ENCODE measurements around the gene NRBP1. TPM values are rescaled to one million over a fixed set of nuclear protein-coding genes. Genes with fewer than 3 reads are reported as not detected.

NRBP1 gene
- total and polyA plus RNA-seq, 9 of the 15 experiments (the other 6 are each of a cell fraction or from before 2014, with no cell fraction given) = 2.9 to 84.5 (median 36.9) TPM

GRCh38 chr2:27380626-27381545 is 47.5 kb upstream of the NRBP1 start, which contains the start of gene ZNF513 (continued):
- TF ChIP-seq BHLHE40 (IDR thresholded peaks at IDR 0.05; ENCODE audit: low read length) (peak; percentile 83), TCFL5 (CRISPR knock-in tag; conservative IDR thresholded peaks at IDR 0.05) (no peak), PHB (CRISPR knock-in tag; IDR thresholded peaks at IDR 0.05) (no peak), ZNF583 (CRISPR knock-in tag; IDR thresholded peaks at IDR 0.05) (no peak), HLTF (IDR thresholded peaks at IDR 0.05) (no peak), ZNF165 (CRISPR knock-in tag; IDR thresholded peaks at IDR 0.05; ENCODE audit: borderline replicate concordance) (0 out of 2 replicates have a peak, but pooled peaks have one; percentile 23), ZBTB11 (CRISPR knock-in tag; IDR thresholded peaks at IDR 0.05) (peak in 2 of 3 experiments; percentile 44 to 92; a peak in 2 of 6 replicates), HMG20A (CRISPR knock-in tag; conservative IDR thresholded peaks at IDR 0.05) (no peak), ADNP (tag; IDR thresholded peaks at IDR 0.05) (no peak), ESRRA (IDR thresholded peaks at IDR 0.05; ENCODE audit: borderline replicate concordance, low read depth) (no peak)
- TF ChIP-seq, protein P1, sequence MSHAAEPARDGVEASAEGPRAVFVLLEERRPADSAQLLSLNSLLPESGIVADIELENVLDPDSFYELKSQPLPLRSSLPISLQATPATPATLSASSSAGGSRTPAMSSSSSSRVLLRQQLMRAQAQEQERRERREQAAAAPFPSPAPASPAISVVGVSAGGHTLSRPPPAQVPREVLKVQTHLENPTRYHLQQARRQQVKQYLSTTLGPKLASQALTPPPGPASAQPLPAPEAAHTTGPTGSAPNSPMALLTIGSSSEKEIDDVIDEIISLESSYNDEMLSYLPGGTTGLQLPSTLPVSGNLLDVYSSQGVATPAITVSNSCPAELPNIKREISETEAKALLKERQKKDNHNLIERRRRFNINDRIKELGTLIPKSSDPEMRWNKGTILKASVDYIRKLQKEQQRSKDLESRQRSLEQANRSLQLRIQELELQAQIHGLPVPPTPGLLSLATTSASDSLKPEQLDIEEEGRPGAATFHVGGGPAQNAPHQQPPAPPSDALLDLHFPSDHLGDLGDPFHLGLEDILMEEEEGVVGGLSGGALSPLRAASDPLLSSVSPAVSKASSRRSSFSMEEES (CRISPR knock-in tag; IDR thresholded peaks at IDR 0.05) = no peak
- TF ChIP-seq, protein P2, sequence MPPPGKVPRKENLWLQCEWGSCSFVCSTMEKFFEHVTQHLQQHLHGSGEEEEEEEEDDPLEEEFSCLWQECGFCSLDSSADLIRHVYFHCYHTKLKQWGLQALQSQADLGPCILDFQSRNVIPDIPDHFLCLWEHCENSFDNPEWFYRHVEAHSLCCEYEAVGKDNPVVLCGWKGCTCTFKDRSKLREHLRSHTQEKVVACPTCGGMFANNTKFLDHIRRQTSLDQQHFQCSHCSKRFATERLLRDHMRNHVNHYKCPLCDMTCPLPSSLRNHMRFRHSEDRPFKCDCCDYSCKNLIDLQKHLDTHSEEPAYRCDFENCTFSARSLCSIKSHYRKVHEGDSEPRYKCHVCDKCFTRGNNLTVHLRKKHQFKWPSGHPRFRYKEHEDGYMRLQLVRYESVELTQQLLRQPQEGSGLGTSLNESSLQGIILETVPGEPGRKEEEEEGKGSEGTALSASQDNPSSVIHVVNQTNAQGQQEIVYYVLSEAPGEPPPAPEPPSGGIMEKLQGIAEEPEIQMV (tag; conservative IDR thresholded peaks at IDR 0.05; ENCODE audit: low read depth) = no peak
- TF ChIP-seq, protein P3, sequence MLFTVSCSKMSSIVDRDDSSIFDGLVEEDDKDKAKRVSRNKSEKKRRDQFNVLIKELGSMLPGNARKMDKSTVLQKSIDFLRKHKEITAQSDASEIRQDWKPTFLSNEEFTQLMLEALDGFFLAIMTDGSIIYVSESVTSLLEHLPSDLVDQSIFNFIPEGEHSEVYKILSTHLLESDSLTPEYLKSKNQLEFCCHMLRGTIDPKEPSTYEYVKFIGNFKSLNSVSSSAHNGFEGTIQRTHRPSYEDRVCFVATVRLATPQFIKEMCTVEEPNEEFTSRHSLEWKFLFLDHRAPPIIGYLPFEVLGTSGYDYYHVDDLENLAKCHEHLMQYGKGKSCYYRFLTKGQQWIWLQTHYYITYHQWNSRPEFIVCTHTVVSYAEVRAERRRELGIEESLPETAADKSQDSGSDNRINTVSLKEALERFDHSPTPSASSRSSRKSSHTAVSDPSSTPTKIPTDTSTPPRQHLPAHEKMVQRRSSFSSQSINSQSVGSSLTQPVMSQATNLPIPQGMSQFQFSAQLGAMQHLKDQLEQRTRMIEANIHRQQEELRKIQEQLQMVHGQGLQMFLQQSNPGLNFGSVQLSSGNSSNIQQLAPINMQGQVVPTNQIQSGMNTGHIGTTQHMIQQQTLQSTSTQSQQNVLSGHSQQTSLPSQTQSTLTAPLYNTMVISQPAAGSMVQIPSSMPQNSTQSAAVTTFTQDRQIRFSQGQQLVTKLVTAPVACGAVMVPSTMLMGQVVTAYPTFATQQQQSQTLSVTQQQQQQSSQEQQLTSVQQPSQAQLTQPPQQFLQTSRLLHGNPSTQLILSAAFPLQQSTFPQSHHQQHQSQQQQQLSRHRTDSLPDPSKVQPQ (CRISPR knock-in tag; IDR thresholded peaks at IDR 0.05; ENCODE audit: borderline replicate concordance) = no peak

All from K562 (cell line).